ENCODE data around the gene C1QTNF3.

The C1QTNF3 gene

GRCh38 chr5:34015120-34015822, 27.7 kb downstream of the C1QTNF3 start:
- Histone ChIP-seq H4K91ac (ENCODE audit: low read length) (no peak overlapping the region), H3K27me3 (ENCODE audit: control insufficient read depth in 1 of 2, insufficient read depth in 1 of 2, low read length in 2 of 2) (no peaks in the 10 kb centered on the region), H2BK120ac (ENCODE audit: low read depth, low read length) (no peak overlapping the region), H2AK5ac (ENCODE audit: low read length, severe bottlenecking) (no peak overlapping the region), H2AFZ (ENCODE audit: low read depth, low read length) (no peak overlapping the region), H3K14ac (ENCODE audit: low read length in 2 of 2) (no peak overlapping the region), H2BK12ac (ENCODE audit: low read length in 2 of 2) (no peak overlapping the region), H3K4me3 (ENCODE audit: insufficient read depth in 1 of 2, low read depth in 1 of 2, low read length in 2 of 2) (no peak overlapping the region), H3K4me2 (ENCODE audit: low read length, poor library complexity, severe bottlenecking) (no peak overlapping the region), H3K4ac (ENCODE audit: low read depth in 1 of 2, low read length in 2 of 2) (no peak overlapping the region), H2BK5ac (ENCODE audit: low read depth, low read length, poor library complexity, severe bottlenecking) (no peak overlapping the region), H3K36me3 (ENCODE audit: control insufficient read depth in 1 of 2, insufficient read depth in 2 of 2, low read depth in 1 of 2, low read length in 2 of 2) (no peaks in the 10 kb centered on the region), H3K79me1 (replicated peaks; ENCODE audit: low read length, poor library complexity, severe bottlenecking) (no peaks in the 10 kb centered on the region), H3K9ac (ENCODE audit: low read length) (no peak overlapping the region), H3K9me3 (ENCODE audit: control insufficient read depth, low read length) (no peaks in the 10 kb centered on the region), H3K27ac (ENCODE audit: low read length, poor library complexity, severe bottlenecking) (no peak overlapping the region), H3K18ac (ENCODE audit: low read depth in 1 of 2, low read length in 2 of 2) (no peak overlapping the region), H2BK15ac (ENCODE audit: low read depth, poor library complexity, severe bottlenecking) (no peak overlapping the region), H4K8ac (ENCODE audit: low read length) (no peak overlapping the region), H3K23ac (ENCODE audit: low read length in 2 of 2) (no peak overlapping the region), H3K4me1 (ENCODE audit: control insufficient read depth, insufficient read depth, low read depth, low read length) (no peaks in the 10 kb centered on the region)
- no peak for DNase-seq
- WGBS, result 58% methylated on average over 3 of the region's 4 CpGs

GRCh38 chr5:34014626-34015025, 28.4 kb downstream of the C1QTNF3 start:
- H3K27me3 ChIP-seq (ENCODE audit: control insufficient read depth in 1 of 2, insufficient read depth in 1 of 2, low read length in 2 of 2), result no peaks in the 10 kb centered on the region
- no peak overlapping the region for H2AFZ ChIP-seq (ENCODE audit: low read depth, low read length)
- no peak overlapping the region for H2BK15ac ChIP-seq (ENCODE audit: low read depth, poor library complexity, severe bottlenecking)
- DNase-seq, result no peak
- H3K23ac ChIP-seq (ENCODE audit: low read length in 2 of 2), result no peak overlapping the region
- H4K8ac ChIP-seq (ENCODE audit: low read length), result no peak overlapping the region
- no peak overlapping the region for H2BK120ac ChIP-seq (ENCODE audit: low read depth, low read length)
- H3K27ac ChIP-seq (ENCODE audit: low read length, poor library complexity, severe bottlenecking), result no peak overlapping the region
- no CpG with 5 or more reads among the region's 2 CpGs for WGBS
- no peak overlapping the region for H3K18ac ChIP-seq (ENCODE audit: low read depth in 1 of 2, low read length in 2 of 2)
- H3K4ac ChIP-seq (ENCODE audit: low read depth in 1 of 2, low read length in 2 of 2), result no peak overlapping the region
- H3K4me1 ChIP-seq (ENCODE audit: control insufficient read depth, insufficient read depth, low read depth, low read length), result no peaks in the 10 kb centered on the region
- no peak overlapping the region for H2AK5ac ChIP-seq (ENCODE audit: low read length, severe bottlenecking)
- no peak overlapping the region for H2BK5ac ChIP-seq (ENCODE audit: low read depth, low read length, poor library complexity, severe bottlenecking)
- no peaks in the 10 kb centered on the region for H3K9me3 ChIP-seq (ENCODE audit: control insufficient read depth, low read length)
- no peak overlapping the region for H3K9ac ChIP-seq (ENCODE audit: low read length)
- H3K14ac ChIP-seq (ENCODE audit: low read length in 2 of 2), result no peak overlapping the region
- H3K4me2 ChIP-seq (ENCODE audit: low read length, poor library complexity, severe bottlenecking), result no peak overlapping the region
- no peak overlapping the region for H3K4me3 ChIP-seq (ENCODE audit: insufficient read depth in 1 of 2, low read depth in 1 of 2, low read length in 2 of 2)
- H2BK12ac ChIP-seq (ENCODE audit: low read length in 2 of 2), result no peak overlapping the region
- H3K79me1 ChIP-seq (replicated peaks; ENCODE audit: low read length, poor library complexity, severe bottlenecking), result no peaks in the 10 kb centered on the region
- no peak overlapping the region for H4K91ac ChIP-seq (ENCODE audit: low read length)
- H3K36me3 ChIP-seq (ENCODE audit: control insufficient read depth in 1 of 2, insufficient read depth in 2 of 2, low read depth in 1 of 2, low read length in 2 of 2), result no peaks in the 10 kb centered on the region

- H3K4me2 ChIP-seq (ENCODE audit: low read length, poor library complexity, severe bottlenecking), result no peak overlapping the region
- H3K9me3 ChIP-seq (ENCODE audit: control insufficient read depth, low read length), result no peaks in the 10 kb centered on the region
- H2BK120ac ChIP-seq (ENCODE audit: low read depth, low read length), result no peak overlapping the region
- H4K91ac ChIP-seq (ENCODE audit: low read length), result no peak overlapping the region
- H3K4me3 ChIP-seq (ENCODE audit: insufficient read depth in 1 of 2, low read depth in 1 of 2, low read length in 2 of 2), result no peak overlapping the region
- H2AFZ ChIP-seq (ENCODE audit: low read depth, low read length), result no peak overlapping the region
- WGBS, result 69% methylated on average over 3 of the region's 3 CpGs
- no peak overlapping the region for H3K4ac ChIP-seq (ENCODE audit: low read depth in 1 of 2, low read length in 2 of 2)
- H3K18ac ChIP-seq (ENCODE audit: low read depth in 1 of 2, low read length in 2 of 2), result no peak overlapping the region
- H4K8ac ChIP-seq (ENCODE audit: low read length), result no peak overlapping the region
- no peak overlapping the region for H2AK5ac ChIP-seq (ENCODE audit: low read length, severe bottlenecking)
- H2BK15ac ChIP-seq (ENCODE audit: low read depth, poor library complexity, severe bottlenecking), result no peak overlapping the region
- no peaks in the 10 kb centered on the region for H3K27me3 ChIP-seq (ENCODE audit: control insufficient read depth in 1 of 2, insufficient read depth in 1 of 2, low read length in 2 of 2)
- H2BK12ac ChIP-seq (ENCODE audit: low read length in 2 of 2), result no peak overlapping the region
- DNase-seq, result no peak
- no peaks in the 10 kb centered on the region for H3K36me3 ChIP-seq (ENCODE audit: control insufficient read depth in 1 of 2, insufficient read depth in 2 of 2, low read depth in 1 of 2, low read length in 2 of 2)
- no peak overlapping the region for H3K27ac ChIP-seq (ENCODE audit: low read length, poor library complexity, severe bottlenecking)
- no peaks in the 10 kb centered on the region for H3K4me1 ChIP-seq (ENCODE audit: control insufficient read depth, insufficient read depth, low read depth, low read length)
- H2BK5ac ChIP-seq (ENCODE audit: low read depth, low read length, poor library complexity, severe bottlenecking), result no peak overlapping the region
- H3K14ac ChIP-seq (ENCODE audit: low read length in 2 of 2), result no peak overlapping the region
- no peaks in the 10 kb centered on the region for H3K79me1 ChIP-seq (replicated peaks; ENCODE audit: low read length, poor library complexity, severe bottlenecking)
- no peak overlapping the region for H3K9ac ChIP-seq (ENCODE audit: low read length)
- no peak overlapping the region for H3K23ac ChIP-seq (ENCODE audit: low read length in 2 of 2)
Measured at GRCh38 chr5:34013547-34013946, 29.5 kb downstream of the C1QTNF3 start.

DNA sequence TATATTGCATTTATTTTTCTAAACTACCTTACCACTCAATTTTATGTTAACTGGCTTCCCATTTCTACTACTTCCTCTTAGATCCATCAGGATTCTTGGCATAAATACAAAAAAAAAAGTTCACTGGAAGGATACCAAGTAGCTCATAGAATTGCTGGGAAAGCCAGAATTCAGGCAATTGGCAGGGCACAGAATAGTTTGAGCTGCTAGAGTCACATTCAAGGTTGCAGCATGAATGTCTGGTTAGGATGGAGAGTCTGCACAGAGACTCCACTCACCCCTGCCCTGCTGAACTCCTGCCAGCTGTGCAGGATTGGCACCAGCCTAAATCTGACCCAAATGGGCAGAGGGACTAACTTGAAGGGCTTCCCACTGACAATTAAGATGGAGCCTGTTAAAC, 30.2 kb downstream of the C1QTNF3 start:
- no peak overlapping the region for H2AFZ ChIP-seq (ENCODE audit: low read depth, low read length)
- H2BK15ac ChIP-seq (ENCODE audit: low read depth, poor library complexity, severe bottlenecking), result no peak overlapping the region
- no peak overlapping the region for H3K9ac ChIP-seq (ENCODE audit: low read length)
- no peaks in the 10 kb centered on the region for H3K4me1 ChIP-seq (ENCODE audit: control insufficient read depth, insufficient read depth, low read depth, low read length)
- no peak overlapping the region for H3K18ac ChIP-seq (ENCODE audit: low read depth in 1 of 2, low read length in 2 of 2)
- no peak overlapping the region for H4K8ac ChIP-seq (ENCODE audit: low read length)
- H3K4ac ChIP-seq (ENCODE audit: low read depth in 1 of 2, low read length in 2 of 2), result no peak overlapping the region
- no peak overlapping the region for H2BK120ac ChIP-seq (ENCODE audit: low read depth, low read length)
- H2BK12ac ChIP-seq (ENCODE audit: low read length in 2 of 2), result no peak overlapping the region
- H3K4me2 ChIP-seq (ENCODE audit: low read length, poor library complexity, severe bottlenecking), result no peak overlapping the region
- H3K36me3 ChIP-seq (ENCODE audit: control insufficient read depth in 1 of 2, insufficient read depth in 2 of 2, low read depth in 1 of 2, low read length in 2 of 2), result no peaks in the 10 kb centered on the region
- DNase-seq, result no peak
- H3K23ac ChIP-seq (ENCODE audit: low read length in 2 of 2), result no peak overlapping the region
- no peak overlapping the region for H4K91ac ChIP-seq (ENCODE audit: low read length)
- no peak overlapping the region for H2AK5ac ChIP-seq (ENCODE audit: low read length, severe bottlenecking)
- H2BK5ac ChIP-seq (ENCODE audit: low read depth, low read length, poor library complexity, severe bottlenecking), result no peak overlapping the region
- H3K9me3 ChIP-seq (ENCODE audit: control insufficient read depth, low read length), result no peaks in the 10 kb centered on the region
- H3K14ac ChIP-seq (ENCODE audit: low read length in 2 of 2), result no peak overlapping the region
- H3K27me3 ChIP-seq (ENCODE audit: control insufficient read depth in 1 of 2, insufficient read depth in 1 of 2, low read length in 2 of 2), result no peaks in the 10 kb centered on the region
- H3K79me1 ChIP-seq (replicated peaks; ENCODE audit: low read length, poor library complexity, severe bottlenecking), result no peaks in the 10 kb centered on the region
- no peak overlapping the region for H3K27ac ChIP-seq (ENCODE audit: low read length, poor library complexity, severe bottlenecking)
- H3K4me3 ChIP-seq (ENCODE audit: insufficient read depth in 1 of 2, low read depth in 1 of 2, low read length in 2 of 2), result no peak overlapping the region

All from mesenchymal stem cell (in vitro differentiated cells and primary cell).